CD14-positive monocyte (primary cell): ENCODE data around the gene MCM10. TPM values are rescaled to one million over a fixed set of nuclear protein-coding genes. Genes with fewer than 3 reads are reported as not detected.
"Not testable (repeated sequence)": the region's sequence is repeated elsewhere in the genome, so short reads cannot be mapped to it uniquely, and the experiment has no call there.

Experiments used
- DNase-seq, 3 donors: peaks; one replicate each; pipeline ENCODE4 v3.0.0-alpha.2; 2011 to 2022
- H2AFZ ChIP-seq: 2 replicates; pipeline ENCODE4 v1.6.0; 2012; ENCODE audit warnings: mild to moderate bottlenecking, low read depth, low read length, inconsistent platforms; ENCODE audit not compliant: insufficient read depth, poor library complexity, severe bottlenecking
- H3K27ac ChIP-seq, 2 donors: 1 replicate in 1 of 2; 2 replicates in 1 of 2; pipeline ENCODE4 v1.5.1; 2012 to 2013; ENCODE audit warnings: low read length in 2 of 2, control low read depth in 1 of 2, inconsistent platforms in 1 of 2, low read depth in 1 of 2, mild to moderate bottlenecking in 1 of 2
- H3K27me3 ChIP-seq, 2 donors: one replicate each; pipeline versions ENCODE4 v1.6.0 to v1.6.1; 2011 to 2013; ENCODE audit warnings: low read length in 2 of 2; ENCODE audit not compliant: control insufficient read depth in 2 of 2, insufficient read depth in 2 of 2
- H3K36me3 ChIP-seq, 2 donors: replicated peaks in 1 of 2; 1 replicate in 1 of 2; 2 replicates in 1 of 2; pipeline versions ENCODE4 v1.5.1 to v1.6.1; 2012 to 2013; ENCODE audit warnings: low read length in 2 of 2, control low read depth in 1 of 2, inconsistent platforms in 1 of 2, mild to moderate bottlenecking in 1 of 2; ENCODE audit not compliant: insufficient read depth in 2 of 2, control insufficient read depth in 1 of 2
- H3K4me1 ChIP-seq, 2 donors: 1 replicate in 1 of 2; 2 replicates in 1 of 2; pipeline versions ENCODE4 v1.5.1 to v1.6.1; 2012 to 2013; ENCODE audit warnings: low read length in 2 of 2, control low read depth in 1 of 2, inconsistent platforms in 1 of 2, mild to moderate bottlenecking in 1 of 2, moderate library complexity in 1 of 2; ENCODE audit not compliant: insufficient read depth in 2 of 2, control insufficient read depth in 1 of 2
- H3K4me2 ChIP-seq: replicated peaks from 2 replicates; pipeline ENCODE3; 2012; ENCODE audit warnings: low read length, moderate library complexity, mild to moderate bottlenecking; ENCODE audit not compliant: poor library complexity, severe bottlenecking; ENCODE audit errors: extremely low read depth
- H3K4me3 ChIP-seq, 3 experiments: fragments of 200-600 bp in 1 of 3; sonication (generic) in 1 of 3; replicated peaks in 1 of 3; 1 replicate in 2 of 3; 2 replicates in 1 of 3; pipeline ENCODE4 v1.5.1; 2011 to 2013; ENCODE audit warnings: low read length in 3 of 3, mild to moderate bottlenecking in 3 of 3, control low read depth in 2 of 3, low read depth in 2 of 3, inconsistent platforms in 1 of 3, moderate library complexity in 1 of 3
- H3K79me2 ChIP-seq: 2 replicates; pipeline ENCODE4 v1.6.0; 2012; ENCODE audit warnings: mild to moderate bottlenecking, control low read depth, inconsistent platforms, low read length, moderate library complexity; ENCODE audit not compliant: insufficient read depth
- H3K9ac ChIP-seq: 2 replicates; pipeline ENCODE4 v1.6.0; 2017; ENCODE audit warnings: low read length, mild to moderate bottlenecking; ENCODE audit not compliant: insufficient read depth, poor library complexity, severe bottlenecking
- H3K9me3 ChIP-seq, 2 donors: replicated peaks in 1 of 2; 1 replicate in 1 of 2; 2 replicates in 1 of 2; pipeline versions ENCODE4 v1.5.1 to v1.6.1; 2012 to 2013; ENCODE audit warnings: low read length in 2 of 2, control low read depth in 1 of 2; ENCODE audit not compliant: control insufficient read depth in 1 of 2, insufficient read depth in 1 of 2
- H4K20me1 ChIP-seq: 2 replicates; pipeline ENCODE4 v1.6.0; 2012; ENCODE audit warnings: mild to moderate bottlenecking, low read length, control low read depth, moderate library complexity; ENCODE audit not compliant: insufficient read depth
- H3K27ac Mint-ChIP-seq, 7 donors: one replicate each; pipeline ENCODE4 v1.8.0; 2020; ENCODE audit warnings: mild to moderate bottlenecking in 7 of 7, mixed read lengths in 7 of 7, moderate library complexity in 6 of 7, inconsistent platforms in 2 of 7
- H3K27me3 Mint-ChIP-seq, 3 donors: one replicate each; pipeline ENCODE4 v1.8.0; 2021 to 2022; ENCODE audit warnings: low read depth in 3 of 3, mild to moderate bottlenecking in 3 of 3, mixed read lengths in 3 of 3, moderate library complexity in 3 of 3, inconsistent platforms in 1 of 3
- H3K36me3 Mint-ChIP-seq, 2 donors: one replicate each; pipeline ENCODE4 v1.8.0; 2020; ENCODE audit warnings: mixed read lengths in 2 of 2, inconsistent platforms in 1 of 2, mild to moderate bottlenecking in 1 of 2
- H3K4me1 Mint-ChIP-seq: one replicate; pipeline ENCODE4 v1.8.0; 2020; ENCODE audit warnings: mild to moderate bottlenecking, mixed read lengths
- H3K4me3 Mint-ChIP-seq, 2 donors: one replicate each; pipeline ENCODE4 v1.8.0; 2020; ENCODE audit warnings: mild to moderate bottlenecking in 2 of 2, mixed read lengths in 2 of 2, moderate library complexity in 1 of 2
- H3K9me3 Mint-ChIP-seq, 7 donors: one replicate each; pipeline ENCODE4 v1.8.0; 2020 to 2022; ENCODE audit warnings: mixed read lengths in 7 of 7, mild to moderate bottlenecking in 6 of 7, moderate library complexity in 6 of 7, inconsistent platforms in 2 of 7
- WGBS: methylation state at CpG from one replicate; pipeline ENCODE4 v1.1.5; 2013; ENCODE audit warnings: missing lambda C conversion rate; ENCODE audit not compliant: insufficient coverage; 5-methylcytosine and 5-hydroxymethylcytosine counted together
- intact Hi-C, 2 donors: fragments of 100-400 bp; cut with micrococcal nuclease; formaldehyde crosslinking; loops; one replicate each; pipeline versions ENCODE4 v1.15.0 to v1.15.1; 2023
- polyA plus RNA-seq, 3 donors: library from polyadenylated mRNA; depleted of rRNA in 1 of 3; unstranded in 2 of 3; stranded (reverse) in 1 of 3; fragments of 300-500 nt in 2 of 3; fragments of >200 nt in 1 of 3; fragmentation: Illumina TruSeq in 2 of 3; gene quantifications; 1 replicate in 2 of 3; 2 replicates in 1 of 3; pipeline ENCODE4 v1.2.3, GENCODE V29; 2012 to 2021
- TF ChIP-seq, protein P1 (sequence below): fragments of 200-600 bp; IDR thresholded peaks from one replicate; pipeline ENCODE4 v1.8.0; 2022; ENCODE audit warnings: antibody characterized with exemption, mild to moderate bottlenecking

MCM10 gene
- polyA plus RNA-seq, 3 donors: not detected

- WGBS: 100% methylated on average over 3 of the region's 7 CpGs
- no peaks in the 10 kb centered on the region for H3K4me1 ChIP-seq
- H2AFZ ChIP-seq: no peak overlapping the region
- H3K4me1 Mint-ChIP-seq: no peaks in the 10 kb centered on the region
- H3K4me3 ChIP-seq: no peak overlapping the region
- H3K4me2 ChIP-seq: no peak overlapping the region
- no peaks in the 10 kb centered on the region for H3K9me3 ChIP-seq
- no peak overlapping the region for H3K9ac ChIP-seq
- H3K36me3 ChIP-seq: no peaks in the 10 kb centered on the region
- peaks cover 2 to 4% (median 3%) of the 10 kb centered on the region in 3 donors for H3K27me3 Mint-ChIP-seq
- no peaks in the 10 kb centered on the region for H3K36me3 Mint-ChIP-seq
- no peak overlapping the region for H3K4me3 Mint-ChIP-seq
- H3K27ac Mint-ChIP-seq: no peak overlapping the region
- intact Hi-C loops: no loop called here
- no peaks in the 10 kb centered on the region for H3K79me2 ChIP-seq
- no peaks in the 10 kb centered on the region for H4K20me1 ChIP-seq
- DNase-seq: no peak
- H3K27me3 ChIP-seq: no peaks in the 10 kb centered on the region
- no peak overlapping the region for H3K27ac ChIP-seq
- TF ChIP-seq, protein P1, sequence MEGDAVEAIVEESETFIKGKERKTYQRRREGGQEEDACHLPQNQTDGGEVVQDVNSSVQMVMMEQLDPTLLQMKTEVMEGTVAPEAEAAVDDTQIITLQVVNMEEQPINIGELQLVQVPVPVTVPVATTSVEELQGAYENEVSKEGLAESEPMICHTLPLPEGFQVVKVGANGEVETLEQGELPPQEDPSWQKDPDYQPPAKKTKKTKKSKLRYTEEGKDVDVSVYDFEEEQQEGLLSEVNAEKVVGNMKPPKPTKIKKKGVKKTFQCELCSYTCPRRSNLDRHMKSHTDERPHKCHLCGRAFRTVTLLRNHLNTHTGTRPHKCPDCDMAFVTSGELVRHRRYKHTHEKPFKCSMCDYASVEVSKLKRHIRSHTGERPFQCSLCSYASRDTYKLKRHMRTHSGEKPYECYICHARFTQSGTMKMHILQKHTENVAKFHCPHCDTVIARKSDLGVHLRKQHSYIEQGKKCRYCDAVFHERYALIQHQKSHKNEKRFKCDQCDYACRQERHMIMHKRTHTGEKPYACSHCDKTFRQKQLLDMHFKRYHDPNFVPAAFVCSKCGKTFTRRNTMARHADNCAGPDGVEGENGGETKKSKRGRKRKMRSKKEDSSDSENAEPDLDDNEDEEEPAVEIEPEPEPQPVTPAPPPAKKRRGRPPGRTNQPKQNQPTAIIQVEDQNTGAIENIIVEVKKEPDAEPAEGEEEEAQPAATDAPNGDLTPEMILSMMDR: no peak
- H3K9me3 Mint-ChIP-seq: peaks cover 0 to 7% (median 2%) of the 10 kb centered on the region in 7 donors
Observed at GRCh38 chr10:13239923-13240322, 78.6 kb downstream of the MCM10 start.

DNA sequence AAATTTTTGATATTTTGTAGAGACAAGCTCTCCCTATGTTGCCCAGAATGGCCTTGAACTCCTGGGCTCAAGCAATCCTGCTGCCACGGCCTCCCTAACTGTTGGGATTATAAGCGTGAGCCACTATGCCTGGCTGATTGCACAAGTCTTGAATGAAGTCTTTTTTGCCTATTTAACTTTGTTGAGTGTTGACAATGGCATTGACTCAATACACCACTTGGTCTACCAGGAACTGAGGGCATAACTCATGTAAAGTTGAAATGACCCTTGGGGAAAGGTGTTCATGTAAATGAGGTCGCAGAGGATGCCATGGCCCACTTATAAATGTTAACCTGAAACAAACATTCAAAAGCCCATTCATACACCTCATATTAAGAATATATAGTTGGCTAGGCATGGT lies 80.3 kb downstream of the MCM10 start:
- H3K4me2 ChIP-seq: no peak overlapping the region
- peaks cover 0 to 7% (median 2%) of the 10 kb centered on the region in 7 donors for H3K9me3 Mint-ChIP-seq
- no peaks in the 10 kb centered on the region for H3K9me3 ChIP-seq
- H2AFZ ChIP-seq: no peak overlapping the region
- TF ChIP-seq, protein P1: no peak
- WGBS: no CpG with 5 or more reads among the region's 3 CpGs
- H3K4me3 ChIP-seq: no peak overlapping the region
- H3K27me3 ChIP-seq: no peaks in the 10 kb centered on the region
- no peak overlapping the region for H3K4me3 Mint-ChIP-seq
- H3K27ac Mint-ChIP-seq: no peak overlapping the region
- H3K4me1 ChIP-seq: no peaks in the 10 kb centered on the region
- no peaks in the 10 kb centered on the region for H3K36me3 Mint-ChIP-seq
- H4K20me1 ChIP-seq: no peaks in the 10 kb centered on the region
- H3K9ac ChIP-seq: no peak overlapping the region
- H3K27ac ChIP-seq: no peak overlapping the region
- no peaks in the 10 kb centered on the region for H3K4me1 Mint-ChIP-seq
- peaks cover 1 to 3% (median 2%) of the 10 kb centered on the region in 3 donors for H3K27me3 Mint-ChIP-seq
- intact Hi-C loops: no loop called here
- no peaks in the 10 kb centered on the region for H3K36me3 ChIP-seq
- H3K79me2 ChIP-seq: no peaks in the 10 kb centered on the region
- no peak for DNase-seq

- H3K36me3 ChIP-seq, H3K27ac Mint-ChIP-seq, H3K4me1 Mint-ChIP-seq, H3K79me2 ChIP-seq, H3K27ac ChIP-seq, H3K4me3 Mint-ChIP-seq, H3K36me3 Mint-ChIP-seq, H3K9me3 ChIP-seq, H2AFZ ChIP-seq, H4K20me1 ChIP-seq, H3K9me3 Mint-ChIP-seq, H3K27me3 Mint-ChIP-seq, H3K27me3 ChIP-seq, intact Hi-C loops, H3K4me3 ChIP-seq, H3K9ac ChIP-seq, DNase-seq, H3K4me1 ChIP-seq, H3K4me2 ChIP-seq: not testable (repeated sequence)
- no CpG with 5 or more reads among the region's 5 CpGs for WGBS
Observed at GRCh38 chr10:13242260-13242659, 80.9 kb downstream of the MCM10 start.
